A673 (cell line): ENCODE data around the gene IAH1. TPM values are rescaled to one million over a fixed set of nuclear protein-coding genes. Genes with fewer than 3 reads are reported as not detected.

Source experiments
- BruUV-seq: library from RNA; stranded (reverse); fragments of 400-500 nt; replicated peaks from 2 replicates; lab custom pipeline; 2021; lab: Mats Ljungman, UMichigan
- CTCF ChIA-PET: fragments of 300-600 bp; sonication (Branson Sonifier 250); formaldehyde crosslinking; loops from one replicate; lab custom pipeline; 2022; ENCODE audit warnings: antibody characterized with exemption; lab: Charles Lee
- POLR2A ChIA-PET: fragments of 300-600 bp; sonication (Branson Sonifier 250); formaldehyde crosslinking; loops from one replicate; lab custom pipeline; 2022; ENCODE audit warnings: antibody characterized with exemption; ENCODE audit not compliant: low non-redundant PET; lab: Charles Lee
- DNase-seq: peaks from one replicate; pipeline ENCODE4 v3.0.0-alpha.2; 2015; ENCODE audit warnings: low spot score
- H3K27ac ChIP-seq: fragments of 200-600 bp; sonication (generic); 2 replicates; pipeline ENCODE4 v1.5.1; 2016; ENCODE audit warnings: mixed run types, low read depth, mild to moderate bottlenecking, mixed read lengths, antibody characterized with exemption, low read length; ENCODE audit not compliant: poor library complexity, severe bottlenecking
- H3K27me3 ChIP-seq: fragments of 200-600 bp; sonication (generic); replicated peaks from 2 replicates; pipeline ENCODE4 v1.6.1; 2017; ENCODE audit warnings: mixed run types, low read depth, mild to moderate bottlenecking, mixed read lengths, antibody characterized with exemption, low read length; ENCODE audit not compliant: insufficient read depth, poor library complexity
- H3K36me3 ChIP-seq: fragments of 200-600 bp; sonication (generic); 2 replicates; pipeline ENCODE4 v1.6.1; 2016; ENCODE audit warnings: mixed run types, mild to moderate bottlenecking, mixed read lengths, antibody characterized with exemption, low read length; ENCODE audit not compliant: insufficient read depth, poor library complexity, severe bottlenecking
- H3K4me1 ChIP-seq: fragments of 200-600 bp; sonication (generic); 2 replicates; pipeline ENCODE4 v1.6.1; 2017; ENCODE audit warnings: mixed run types, mild to moderate bottlenecking, mixed read lengths, antibody characterized with exemption, low read length; ENCODE audit not compliant: insufficient read depth, poor library complexity, severe bottlenecking
- H3K4me3 ChIP-seq: fragments of 200-600 bp; sonication (generic); 2 replicates; pipeline ENCODE4 v1.5.1; 2016; ENCODE audit warnings: low read depth, mixed run types, mild to moderate bottlenecking, mixed read lengths, low read length; ENCODE audit not compliant: poor library complexity, severe bottlenecking
- H3K9me3 ChIP-seq: fragments of 200-600 bp; sonication (generic); 2 replicates; pipeline ENCODE4 v1.6.1; 2016; ENCODE audit warnings: mixed run types, low read depth, mild to moderate bottlenecking, mixed read lengths, antibody characterized with exemption, low read length; ENCODE audit not compliant: poor library complexity, severe bottlenecking
- CTCF ChIP-seq: fragments of 300-800, 200-600 bp; sonication (generic); conservative IDR thresholded peaks from 2 replicates; pipeline ENCODE4 v1.5.1; 2017; ENCODE audit warnings: low read depth, mild to moderate bottlenecking, antibody characterized with exemption, low read length, moderate library complexity, mixed read lengths
- EZH2 ChIP-seq: fragments of 200-600 bp; sonication (generic); IDR thresholded peaks from 2 replicates; pipeline ENCODE4 v1.6.1; 2017; ENCODE audit warnings: borderline replicate concordance, low read depth, mild to moderate bottlenecking, mixed read lengths, antibody characterized with exemption, low read length; ENCODE audit not compliant: poor library complexity, severe bottlenecking
- intact Hi-C: fragments of 100-400 bp; cut with micrococcal nuclease; formaldehyde crosslinking; loops from one replicate; pipeline ENCODE4 v1.10.0; 2022; ENCODE audit not compliant: unreplicated experiment
- total RNA-seq: library from RNA; stranded (reverse); gene quantifications from 2 replicates; pipeline ENCODE4 v1.2.3, GENCODE V29; 2021

Gene IAH1
- total RNA-seq, 1 experiment from 2014 or later = 54.9 TPM

GRCh38 chr2:9490789-9491188 lies 16.4 kb downstream of the IAH1 start:
- no peak overlapping the region for H3K4me3 ChIP-seq
- POLR2A ChIA-PET = no interaction called here
- no peaks in the 10 kb centered on the region for H3K27me3 ChIP-seq
- H3K36me3 ChIP-seq = peaks cover 94% of the 10 kb centered on the region
- no peak overlapping the region for H3K27ac ChIP-seq
- no peak for DNase-seq
- no peaks in the 10 kb centered on the region for H3K4me1 ChIP-seq
- CTCF ChIA-PET = no interaction called here
- intact Hi-C loops = no loop called here
- no peak for TF ChIP-seq EZH2
- no peak for TF ChIP-seq CTCF
- H3K9me3 ChIP-seq = no peaks in the 10 kb centered on the region
- BruUV-seq = no TSS peak

GRCh38 chr2:9492927-9493326 lies 18.6 kb downstream of the IAH1 start:
- Histone ChIP-seq H3K27me3 (no peaks in the 10 kb centered on the region), H3K27ac (no peak overlapping the region), H3K9me3 (no peaks in the 10 kb centered on the region), H3K36me3 (peaks cover 84% of the 10 kb centered on the region), H3K4me3 (no peak overlapping the region), H3K4me1 (no peaks in the 10 kb centered on the region)
- ChIA-PET POLR2A (interaction anchor here (0.8 kb wide), 1 partner anchor 797 kb away, joined by 5 read pairs; no protein-coding TSS in a partner anchor), CTCF (no interaction called here)
- intact Hi-C loops = no loop called here
- no peak for TF ChIP-seq CTCF
- BruUV-seq = no TSS peak
- no peak for DNase-seq

GRCh38 chr2:9493478-9493877 lies 19.1 kb downstream of the IAH1 start:
- Histone ChIP-seq H3K4me3 (no peak overlapping the region), H3K27ac (no peak overlapping the region), H3K9me3 (no peaks in the 10 kb centered on the region), H3K36me3 (peaks cover 79% of the 10 kb centered on the region), H3K27me3 (no peaks in the 10 kb centered on the region), H3K4me1 (no peaks in the 10 kb centered on the region)
- intact Hi-C loops = no loop called here
- ChIA-PET CTCF (no interaction called here), POLR2A (no interaction called here)
- no peak for TF ChIP-seq CTCF
- TF ChIP-seq EZH2 = no peak
- no peak for DNase-seq
- no TSS peak for BruUV-seq
